Endothelial cell of umbilical vein (primary cell): Measurements from ENCODE around the gene MSN. TPM values are rescaled to one million over a fixed set of nuclear protein-coding genes. Genes with fewer than 3 reads are reported as not detected.

Experiments used
- BruUV-seq: library from RNA; stranded (reverse); fragments of 400-500 nt; replicated peaks from 2 replicates; lab custom pipeline; 2021; lab: Mats Ljungman, UMichigan
- CTCF ChIA-PET: fragments of 300-600, 350-600 bp; sonication (Branson Sonifier 250); formaldehyde crosslinking; loops from one replicate; lab custom pipeline; 2021; ENCODE audit warnings: antibody characterized with exemption, inconsistent platforms; lab: Charles Lee
- POLR2A ChIA-PET: fragments of 300-600, 350-600 bp; sonication (Branson Sonifier 250); formaldehyde crosslinking; loops from one replicate; lab custom pipeline; 2021; ENCODE audit warnings: antibody characterized with exemption, inconsistent platforms; lab: Charles Lee
- DNase-seq: peaks from one replicate; pipeline ENCODE4 v3.0.0-alpha.2; 2011; ENCODE audit warnings: low read depth, low spot score
- FAIRE-seq: peaks from 2 replicates; lab custom pipeline; 2011; peaks lifted over from hg19 to GRCh38; lab: Jason Lieb, UNC
- H2AFZ ChIP-seq: 2 replicates; pipeline ENCODE4 v1.6.0; 2012; ENCODE audit warnings: low read depth, low read length, control low read depth, inconsistent platforms
- H3K27ac ChIP-seq: 2 replicates; pipeline ENCODE4 v1.5.1; 2011; ENCODE audit warnings: low read depth, mild to moderate bottlenecking, control low read depth, low read length, moderate library complexity; ENCODE audit not compliant: insufficient read depth
- H3K27me3 ChIP-seq, 2 experiments: 2 replicates each; pipeline versions ENCODE4 v1.6.0 to v1.6.1; 2011; ENCODE audit warnings: low read length in 2 of 2, mixed read lengths in 1 of 2; ENCODE audit not compliant: control insufficient read depth in 2 of 2, insufficient read depth in 2 of 2
- H3K36me3 ChIP-seq, 2 experiments: 2 replicates in 1 of 2; 3 replicates in 1 of 2; pipeline ENCODE4 v1.5.1; 2011; ENCODE audit warnings: low read length in 2 of 2, mild to moderate bottlenecking in 1 of 2, moderate library complexity in 1 of 2; ENCODE audit not compliant: control insufficient read depth in 2 of 2, insufficient read depth in 2 of 2; ENCODE audit errors: extremely low read depth in 1 of 2
- H3K4me1 ChIP-seq: 3 replicates; pipeline ENCODE4 v1.5.1; 2011; ENCODE audit warnings: mild to moderate bottlenecking, low read length; ENCODE audit not compliant: control insufficient read depth, insufficient read depth; ENCODE audit errors: extremely low read depth
- H3K4me2 ChIP-seq: 2 replicates; pipeline ENCODE4 v1.6.1; 2011; ENCODE audit warnings: low read length, control low read depth, mixed read lengths; ENCODE audit not compliant: insufficient read depth
- H3K4me3 ChIP-seq, 3 experiments: fragments of 200-600 bp in 1 of 3; sonication (generic), shearing (Covaris generic) in 1 of 3; replicated peaks in 1 of 3; 2 replicates each; pipeline ENCODE4 v1.5.1; 2011 to 2016; ENCODE audit warnings: control low read depth in 3 of 3, low read length in 3 of 3, mild to moderate bottlenecking in 2 of 3, inconsistent platforms in 1 of 3, low read depth in 1 of 3, moderate library complexity in 1 of 3; ENCODE audit not compliant: insufficient read depth in 1 of 3
- H3K79me2 ChIP-seq: 2 replicates; pipeline ENCODE4 v1.6.0; 2012; ENCODE audit warnings: low read length, inconsistent platforms; ENCODE audit not compliant: control insufficient read depth, insufficient read depth
- H3K9ac ChIP-seq: replicated peaks from 2 replicates; pipeline ENCODE3; 2011; ENCODE audit warnings: low read length, control low read depth; ENCODE audit not compliant: insufficient read depth; ENCODE audit errors: extremely low read depth
- H3K9me1 ChIP-seq: replicated peaks from 3 replicates; pipeline ENCODE4 v1.6.0; 2011; ENCODE audit warnings: mild to moderate bottlenecking, low read length; ENCODE audit not compliant: control insufficient read depth, insufficient read depth; ENCODE audit errors: extremely low read depth
- H3K9me3 ChIP-seq: replicated peaks from 2 replicates; pipeline ENCODE4 v1.5.1; 2012; ENCODE audit warnings: low read length, inconsistent platforms; ENCODE audit not compliant: control insufficient read depth, insufficient read depth
- H4K20me1 ChIP-seq: replicated peaks from 2 replicates; pipeline ENCODE3; 2011; ENCODE audit warnings: mild to moderate bottlenecking, low read length; ENCODE audit not compliant: control insufficient read depth, insufficient read depth; ENCODE audit errors: extremely low read depth
- JUN ChIP-seq: IDR thresholded peaks from 2 replicates; pipeline ENCODE4 v1.6.1; 2011; ENCODE audit warnings: borderline replicate concordance, low read depth; ENCODE audit not compliant: insufficient read length, insufficient read depth
- MYC ChIP-seq: IDR thresholded peaks from one replicate; pipeline ENCODE4 v1.6.1; 2011; ENCODE audit warnings: mild to moderate bottlenecking, low read depth, low read length
- POLR2A ChIP-seq: IDR thresholded peaks from 2 replicates; pipeline ENCODE4 v1.6.1; 2012; ENCODE audit warnings: low read depth, mild to moderate bottlenecking, control low read depth, low read length
- POLR2AphosphoS5 ChIP-seq: IDR thresholded peaks from 2 replicates; pipeline ENCODE4 v1.6.1; 2012; ENCODE audit warnings: low read depth, mild to moderate bottlenecking, control low read depth, low read length, moderate library complexity; ENCODE audit not compliant: insufficient read depth
- dilution Hi-C: fragments of 300-500 bp; cut with MboI; formaldehyde crosslinking; loops from one replicate; pipeline ENCODE4 v1.15.0; 2019; ENCODE audit warnings: low sequenced_read_pairs; ENCODE audit not compliant: extremely low pct_ligation_motif_present
- intact Hi-C: fragments of 100-400 bp; cut with micrococcal nuclease; formaldehyde crosslinking; loops from one replicate; pipeline ENCODE4 v1.10.0; 2022
- polyA plus RNA-seq, 4 experiments: library from polyadenylated mRNA; depleted of rRNA in 3 of 4; stranded (reverse) in 3 of 4; unstranded in 1 of 4; fragments of >200 nt; gene quantifications; 2 replicates each; pipeline versions ENCODE4 v1.2.1 to v1.2.3, GENCODE V29; 2011 to 2012; ENCODE audit warnings: missing spikeins in 1 of 4
- total RNA-seq: library from RNA; stranded (reverse); gene quantifications from 2 replicates; pipeline ENCODE4 v1.2.3, GENCODE V29; 2021

The MSN gene
- total and polyA plus RNA-seq, 2 donors (not counting 3 experiments of a cell fraction or from before 2014, with no cell fraction given): 528 to 635 TPM

- intact Hi-C loops (no loop called here), dilution Hi-C loops (no loop called here)
- Histone ChIP-seq H3K9me3 (no peaks in the 10 kb centered on the region), H3K4me2 (no peak overlapping the region), H2AFZ (no peak overlapping the region), H3K27me3 (no peaks in the 10 kb centered on the region), H3K4me1 (no peaks in the 10 kb centered on the region), H4K20me1 (no peaks in the 10 kb centered on the region), H3K79me2 (no peaks in the 10 kb centered on the region), H3K9ac (no peak overlapping the region), H3K4me3 (no peak overlapping the region), H3K9me1 (no peaks in the 10 kb centered on the region), H3K27ac (no peak overlapping the region), H3K36me3 (no peaks in the 10 kb centered on the region)
- no TSS peak for BruUV-seq
- DNase-seq (no peak), FAIRE-seq (no peak)
- POLR2A ChIA-PET: no interaction called here
- CTCF ChIA-PET: no interaction called here
- no peak for TF ChIP-seq MYC
Measured at GRCh38 chrX:65769564-65770292, 102.3 kb downstream of the MSN start.

GRCh38 chrX:65772842-65773241 is 105.4 kb downstream of the MSN start:
- Histone ChIP-seq H3K4me2 (no peak overlapping the region), H3K4me3 (no peak overlapping the region), H3K9ac (no peak overlapping the region), H3K4me1 (no peaks in the 10 kb centered on the region), H3K27ac (no peak overlapping the region), H3K9me1 (no peaks in the 10 kb centered on the region), H3K36me3 (no peaks in the 10 kb centered on the region), H2AFZ (no peak overlapping the region), H3K9me3 (no peaks in the 10 kb centered on the region), H3K79me2 (no peaks in the 10 kb centered on the region), H3K27me3 (no peaks in the 10 kb centered on the region), H4K20me1 (no peaks in the 10 kb centered on the region)
- no peak for TF ChIP-seq POLR2A
- no peak for TF ChIP-seq POLR2AphosphoS5
- TF ChIP-seq MYC: no peak
- TF ChIP-seq JUN: no peak
- POLR2A ChIA-PET: no interaction called here
- dilution Hi-C loops: no loop called here
- FAIRE-seq (no peak), DNase-seq (no peak)
- CTCF ChIA-PET: no interaction called here
- BruUV-seq: no TSS peak
- intact Hi-C loops: no loop called here
